Choroid plexus epithelial cell (primary cell): ENCODE measurements around the gene TMPRSS11E.
"Not testable (repeated sequence)": the region's sequence is repeated elsewhere in the genome, so short reads cannot be mapped to it uniquely, and the experiment has no call there.

ENCODE experiments used
- DNase-seq: peaks from one replicate; pipeline ENCODE4 v3.0.0-alpha.2; 2010; ENCODE audit warnings: low read depth
- H3K4me3 ChIP-seq: 2 replicates; pipeline ENCODE4 v1.5.1; 2011; ENCODE audit warnings: low read depth, mild to moderate bottlenecking, control low read depth, low read length, moderate library complexity
- TF ChIP-seq, protein P1 (sequence below): conservative IDR thresholded peaks from 2 replicates; pipeline ENCODE4 v1.5.1; 2011; ENCODE audit warnings: low read depth, mild to moderate bottlenecking, control low read depth, inconsistent platforms, low read length, moderate library complexity

Gene TMPRSS11E, protein sequence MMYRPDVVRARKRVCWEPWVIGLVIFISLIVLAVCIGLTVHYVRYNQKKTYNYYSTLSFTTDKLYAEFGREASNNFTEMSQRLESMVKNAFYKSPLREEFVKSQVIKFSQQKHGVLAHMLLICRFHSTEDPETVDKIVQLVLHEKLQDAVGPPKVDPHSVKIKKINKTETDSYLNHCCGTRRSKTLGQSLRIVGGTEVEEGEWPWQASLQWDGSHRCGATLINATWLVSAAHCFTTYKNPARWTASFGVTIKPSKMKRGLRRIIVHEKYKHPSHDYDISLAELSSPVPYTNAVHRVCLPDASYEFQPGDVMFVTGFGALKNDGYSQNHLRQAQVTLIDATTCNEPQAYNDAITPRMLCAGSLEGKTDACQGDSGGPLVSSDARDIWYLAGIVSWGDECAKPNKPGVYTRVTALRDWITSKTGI

DNA sequence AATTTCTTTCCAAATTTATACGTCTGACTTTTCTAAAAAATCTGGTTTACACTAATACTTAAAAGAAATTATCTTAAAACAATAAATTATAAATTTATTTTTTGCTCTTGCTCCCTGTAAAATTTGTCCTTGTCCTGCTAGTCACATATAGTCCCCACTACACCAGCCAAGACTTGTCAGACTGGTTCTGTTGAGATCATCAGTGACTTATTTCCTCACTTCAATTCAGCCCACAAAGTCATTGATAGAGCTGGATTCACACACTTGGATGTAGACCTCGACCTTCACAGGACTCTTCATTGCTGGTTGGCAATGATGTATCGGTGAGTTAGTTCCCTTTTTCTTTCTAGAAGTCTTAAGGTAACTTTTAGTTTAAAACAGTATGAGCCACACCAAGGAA is at the start of gene TMPRSS11E:
Gene TMPRSS11E, plus strand, starts transcription at position 263 of the 400 bp plus-strand sequence. Its CDS starts 50 bp downstream, at position 313.
- no peak for DNase-seq
- TF ChIP-seq, protein P1, sequence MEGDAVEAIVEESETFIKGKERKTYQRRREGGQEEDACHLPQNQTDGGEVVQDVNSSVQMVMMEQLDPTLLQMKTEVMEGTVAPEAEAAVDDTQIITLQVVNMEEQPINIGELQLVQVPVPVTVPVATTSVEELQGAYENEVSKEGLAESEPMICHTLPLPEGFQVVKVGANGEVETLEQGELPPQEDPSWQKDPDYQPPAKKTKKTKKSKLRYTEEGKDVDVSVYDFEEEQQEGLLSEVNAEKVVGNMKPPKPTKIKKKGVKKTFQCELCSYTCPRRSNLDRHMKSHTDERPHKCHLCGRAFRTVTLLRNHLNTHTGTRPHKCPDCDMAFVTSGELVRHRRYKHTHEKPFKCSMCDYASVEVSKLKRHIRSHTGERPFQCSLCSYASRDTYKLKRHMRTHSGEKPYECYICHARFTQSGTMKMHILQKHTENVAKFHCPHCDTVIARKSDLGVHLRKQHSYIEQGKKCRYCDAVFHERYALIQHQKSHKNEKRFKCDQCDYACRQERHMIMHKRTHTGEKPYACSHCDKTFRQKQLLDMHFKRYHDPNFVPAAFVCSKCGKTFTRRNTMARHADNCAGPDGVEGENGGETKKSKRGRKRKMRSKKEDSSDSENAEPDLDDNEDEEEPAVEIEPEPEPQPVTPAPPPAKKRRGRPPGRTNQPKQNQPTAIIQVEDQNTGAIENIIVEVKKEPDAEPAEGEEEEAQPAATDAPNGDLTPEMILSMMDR: no peak
- H3K4me3 ChIP-seq: no peak within 1 kb of the TSS

DNA sequence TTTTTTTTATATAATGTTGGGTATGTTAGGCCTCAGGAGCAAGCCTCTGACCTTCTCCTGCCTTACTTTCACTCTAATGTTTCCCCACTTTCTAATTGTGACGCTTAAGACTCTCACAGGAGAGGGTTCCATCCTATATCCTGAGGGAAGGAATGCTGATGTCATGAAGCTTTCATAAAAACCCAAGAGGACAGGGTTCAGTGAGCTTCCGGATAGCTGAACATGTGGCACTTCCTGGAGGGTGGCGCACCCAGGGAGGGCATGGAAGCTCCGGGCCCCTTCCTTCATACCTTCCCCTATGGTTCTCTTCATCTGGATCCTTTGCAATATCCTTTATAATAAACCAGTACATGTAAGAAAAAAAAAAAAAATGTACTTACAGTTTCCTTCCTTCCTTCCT is 48.0 kb upstream of the TMPRSS11E start:
- H3K4me3 ChIP-seq: no peak overlapping the region
- no peak for DNase-seq
- TF ChIP-seq, protein P1: no peak

DNA sequence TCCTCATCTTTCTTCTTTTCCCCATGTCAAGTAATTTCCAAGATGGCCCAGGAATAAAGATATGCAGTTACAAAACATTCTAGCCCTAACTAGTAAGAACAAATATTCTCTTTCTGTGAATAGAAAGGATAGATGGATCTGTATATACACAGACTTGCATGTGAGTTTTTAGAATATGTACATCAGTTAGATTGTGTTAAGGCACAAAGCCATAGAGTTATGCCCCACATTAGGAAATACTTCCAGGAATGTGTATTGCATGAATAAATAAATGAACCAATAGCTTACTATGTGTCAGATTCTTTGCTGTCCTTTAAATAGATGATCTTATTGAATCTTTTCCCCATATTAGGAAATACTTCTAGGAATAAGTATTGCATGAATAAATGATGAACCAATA is 46.0 kb upstream of the TMPRSS11E start:
- H3K4me3 ChIP-seq: no peak overlapping the region
- DNase-seq: no peak
- TF ChIP-seq, protein P1: no peak

DNA sequence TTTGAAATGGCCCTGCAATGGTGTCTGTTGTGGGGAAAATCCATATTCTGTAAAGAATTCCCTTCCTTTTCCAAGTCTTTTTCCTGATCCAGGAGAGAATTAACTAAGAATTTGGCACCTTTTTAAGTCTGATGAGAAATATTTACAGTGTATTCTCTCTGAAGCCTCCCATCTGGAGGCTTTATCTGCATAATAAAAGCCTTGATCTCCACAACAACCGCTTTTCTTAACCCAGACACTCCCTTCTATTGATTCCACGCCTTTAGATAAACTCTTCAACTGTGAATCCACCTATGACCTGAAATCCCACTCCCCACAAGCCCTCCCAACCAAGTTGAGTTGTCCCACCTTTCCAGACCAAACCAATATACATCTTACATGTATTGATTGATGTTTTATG is 43.1 kb upstream of the TMPRSS11E start:
- TF ChIP-seq, protein P1: no peak
- DNase-seq: no peak
- H3K4me3 ChIP-seq: no peak overlapping the region

DNA sequence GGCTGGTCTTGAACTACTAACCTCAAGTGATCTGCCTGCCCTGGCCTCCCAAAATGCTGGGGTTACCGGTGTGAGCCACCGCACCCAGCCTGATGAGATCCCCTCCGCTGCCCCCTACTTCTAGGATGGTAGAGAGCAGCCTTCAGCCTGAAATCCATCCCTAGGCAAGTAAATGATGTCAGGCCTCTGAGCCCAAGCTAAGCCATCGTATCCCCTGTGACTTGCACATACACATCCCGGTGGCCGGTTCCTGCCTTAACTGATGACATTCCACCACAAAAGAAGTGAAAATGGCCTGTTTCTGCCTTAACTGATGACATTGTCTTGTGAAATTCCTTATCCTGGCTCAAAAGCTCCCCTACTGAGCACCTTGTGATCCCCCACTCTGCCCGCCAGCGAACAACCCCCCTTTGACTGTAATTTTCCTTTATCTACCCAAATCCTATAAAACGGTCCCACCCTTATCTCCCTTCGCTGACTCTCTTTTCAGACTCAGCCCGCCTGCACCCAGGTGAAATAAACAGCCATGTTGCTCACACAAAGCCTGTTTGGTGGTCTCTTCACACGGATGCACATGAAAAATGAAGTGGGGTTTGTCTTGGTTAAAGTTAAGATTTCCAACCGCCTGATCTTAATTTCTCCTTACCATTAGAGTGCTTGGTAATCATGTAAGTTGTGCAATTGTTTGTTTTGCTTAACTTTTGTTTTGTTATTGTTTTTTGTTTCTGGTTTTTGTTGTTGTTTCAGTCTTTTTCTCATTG is 41.4 kb upstream of the TMPRSS11E start:
- not testable (repeated sequence) for DNase-seq, H3K4me3 ChIP-seq

DNA sequence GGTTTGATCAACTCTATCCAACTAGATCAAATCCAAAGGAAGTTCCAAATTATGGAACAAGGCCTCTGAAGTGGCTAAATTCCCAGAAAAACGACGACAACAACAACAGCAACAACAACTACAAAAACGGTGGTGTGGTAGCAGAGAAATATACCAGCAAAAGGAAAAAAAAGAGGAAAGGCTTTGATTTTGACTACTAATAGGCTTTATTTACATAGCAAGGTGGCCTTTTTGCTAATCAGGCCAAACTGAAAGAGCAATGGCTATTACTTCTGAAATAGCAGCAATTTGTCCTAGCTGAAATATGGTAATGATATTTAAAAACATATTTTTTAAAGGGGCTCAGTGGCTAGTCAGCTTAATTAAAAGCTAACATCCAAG is 40.8 kb upstream of the TMPRSS11E start:
- no peak overlapping the region for H3K4me3 ChIP-seq
- TF ChIP-seq, protein P1: no peak
- DNase-seq: no peak

DNA sequence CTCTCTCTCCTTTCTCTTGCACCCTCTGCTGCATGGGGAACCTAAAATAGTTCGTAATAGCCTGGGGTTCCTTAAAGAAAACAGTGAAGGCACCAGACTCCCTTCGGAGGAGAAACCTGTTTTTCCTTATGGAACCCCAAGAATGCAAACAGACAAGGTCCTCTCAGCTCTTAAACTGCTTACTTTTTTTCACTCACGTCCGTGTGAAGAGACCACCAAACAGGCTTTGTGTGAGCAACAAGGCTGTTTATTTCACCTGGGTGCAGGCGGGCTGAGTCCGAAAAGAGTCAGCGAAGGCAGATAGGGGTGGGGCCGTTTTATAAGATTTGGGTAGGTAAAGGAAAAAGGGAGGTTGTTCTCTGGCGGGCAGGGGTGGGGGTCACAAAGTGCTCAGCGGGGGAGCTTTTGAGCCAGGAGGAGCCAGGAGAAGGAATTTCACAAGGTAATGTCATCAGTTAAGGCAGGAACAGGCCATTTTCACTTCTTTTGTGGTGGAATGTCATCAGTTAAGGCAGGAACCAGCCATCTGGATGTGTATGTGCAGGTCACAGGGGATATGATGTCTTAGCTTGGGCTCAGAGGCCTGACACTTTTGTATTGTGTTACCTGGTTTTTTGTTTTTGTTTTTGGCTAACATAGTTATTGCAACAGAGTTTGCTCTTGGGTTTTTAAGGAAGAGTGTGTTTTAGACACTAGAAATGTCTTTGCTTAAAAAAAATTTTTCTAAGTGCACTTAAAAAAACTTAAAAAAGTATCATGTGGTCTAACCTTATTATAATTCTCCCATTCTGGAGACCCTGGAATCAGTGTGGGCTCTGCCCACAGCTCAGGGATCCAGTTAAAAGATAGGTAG is 40.0 kb upstream of the TMPRSS11E start:
- not testable (repeated sequence) for H3K4me3 ChIP-seq, DNase-seq
